Pancreas (tissue), 10 donors: Measurements from ENCODE around the gene NHSL1. TPM values are rescaled to one million over a fixed set of nuclear protein-coding genes. Genes with fewer than 3 reads are reported as not detected.
A peak's percentile ranks its signal among the peaks of the same experiment; 100 is the strongest.

ENCODE experiments used
- ATAC-seq, 4 donors: fragments of 200-7000 bp; cut with Tn5 transposase; one replicate each; pipeline versions ENCODE4 v1.8.0 to v1.9.1; 2020; ENCODE audit warnings: mild to moderate bottlenecking in 4 of 4, moderate library complexity in 4 of 4
- DNase-seq, 6 donors: peaks; one replicate each; pipeline ENCODE4 v3.0.0-alpha.2; 2020
- FAIRE-seq: peaks from 2 replicates; lab custom pipeline; 2012; peaks lifted over from hg19 to GRCh38; lab: Jason Lieb, UNC
- H3K27ac ChIP-seq, 4 donors: fragments of 200-600 bp; sonication (generic); 1 replicate in 3 of 4; 2 replicates in 1 of 4; pipeline versions ENCODE4 v1.5.0 to v1.8.0; 2020
- H3K27me3 ChIP-seq, 4 donors: fragments of 200-600 bp; one replicate each; pipeline ENCODE4 v1.8.0; 2021
- H3K36me3 ChIP-seq, 3 donors: fragments of 200-600 bp; sonication (generic) in 1 of 3; one replicate each; pipeline versions ENCODE4 v1.5.0 to v1.8.0; 2020 to 2021
- H3K4me1 ChIP-seq, 3 donors: fragments of 200-600 bp; one replicate each; pipeline ENCODE4 v1.8.0; 2021
- H3K4me3 ChIP-seq, 4 donors: fragments of 200-600 bp; sonication (generic) in 2 of 4; one replicate each; pipeline versions ENCODE4 v1.5.0 to v1.8.0; 2020 to 2021
- H3K9me3 ChIP-seq, 4 donors: fragments of 200-600 bp; one replicate each; pipeline ENCODE4 v1.8.0; 2021
- CTCF ChIP-seq, 4 donors: fragments of 200-600 bp; sonication (generic) in 3 of 4; IDR thresholded peaks; one replicate each; pipeline versions ENCODE4 v1.5.0 to v1.8.0; 2021; ENCODE audit warnings: antibody characterized with exemption in 4 of 4
- WGBS, 2 donors: extraction: QIAGEN DNeasy Blood & Tissue Kit; methylation state at CpG; one replicate each; pipeline ENCODE4 v1.1.7; 2013; 5-methylcytosine and 5-hydroxymethylcytosine counted together
- intact Hi-C, 3 donors: fragments of 100-400 bp; cut with DNase I; formaldehyde crosslinking; loops; one replicate each; pipeline versions ENCODE4 v1.11.1 to v1.14.2; 2022
- polyA plus RNA-seq, 2 donors: library from polyadenylated mRNA; stranded (reverse); fragments of 200-250 nt; gene quantifications; one replicate each; pipeline ENCODE4 v1.2.3, GENCODE V29; 2013
- total RNA-seq, 6 donors: library from RNA; stranded (reverse); fragmentation: NEBNext Ultra II Directional in 4 of 6; extraction: Animal tissue kit (Norgen Biotek cat#: 25700) in 4 of 6; gene quantifications; one replicate each; pipeline versions ENCODE4 v1.2.1 to v1.2.4, GENCODE V29; 2021 to 2023
- donor health status: healthy with polysubstance abuse.
- donor health status: DM: no; HTN: no; CAD: no; lungs with moderate emphysema.
- donor health status: DM: no; HTN: no; CAD: no.
- donor health status: control.
- donor health status: control.
- donor health status: Bipolar disorder and iron deficiency.
- donor health status: DM: yes; HTN: yes; CAD: no.
- donor health status: DM: no; HTN: no; CAD: no.
- donor health status: DM: no; HTN: no; CAD: no.
- donor health status: DM: yes; HTN: yes; CAD: no.

The NHSL1 gene
- total and polyA plus RNA-seq, 8 donors: 3.5 to 16.3 (median 8.9) TPM

- intact Hi-C loops: no loop called here
- Histone ChIP-seq H3K4me3 (peak within 1 kb of the TSS; percentile 74 to 86 (median 79)), H3K27me3 (no peaks in the 10 kb centered on the region), H3K36me3 (peaks cover 0 to 26% (median 6%) of the 10 kb centered on the region in 3 donors), H3K4me1 (peaks cover 0 to 11% (median 7%) of the 10 kb centered on the region in 3 donors), H3K9me3 (no peaks in the 10 kb centered on the region), H3K27ac (peak within 1 kb of the TSS; percentile 84 to 95 (median 92))
- peak; percentile 92 to 95 (median 94) for ATAC-seq
- WGBS, 2 donors: 1% methylated on average over 84 to 92 of the region's 92 CpGs
- DNase-seq: peak; percentile 96 to 99 (median 98)
- FAIRE-seq: no peak
- TF ChIP-seq CTCF (IDR thresholded peaks at IDR 0.05): peak in 3 of 4 donors; percentile 14 to 53 (median 44)
Observed at GRCh38 chr6:138403801-138404665, 95.3 kb downstream of the NHSL1 start, which contains the start of gene HEBP2. HEBP2 (plus strand) TSS chr6:138404223; CDS start chr6:138404496, 273 bp downstream.

- FAIRE-seq (no peak), DNase-seq (peak; percentile 37 to 81 (median 50)), ATAC-seq (peak; percentile 26 to 57 (median 40))
- TF ChIP-seq CTCF (IDR thresholded peaks at IDR 0.05): no peak
- Histone ChIP-seq H3K4me3 (peak overlapping the region; percentile 74 to 86 (median 79)), H3K36me3 (peaks cover 0 to 19% (median 6%) of the 10 kb centered on the region in 3 donors), H3K27ac (peak overlapping the region; percentile 84 to 95 (median 92)), H3K4me1 (peaks cover 0 to 11% (median 7%) of the 10 kb centered on the region in 3 donors), H3K27me3 (no peaks in the 10 kb centered on the region), H3K9me3 (no peaks in the 10 kb centered on the region)
- intact Hi-C loops: no loop called here
- WGBS, 2 donors: 0 to 1% methylated on average over 30 of the region's 30 CpGs
Observed at GRCh38 chr6:138403324-138403800, 95.9 kb downstream of the NHSL1 start.

- Histone ChIP-seq H3K4me1 (peaks cover 0 to 11% (median 7%) of the 10 kb centered on the region in 3 donors), H3K9me3 (no peaks in the 10 kb centered on the region), H3K27me3 (no peaks in the 10 kb centered on the region), H3K27ac (peak overlapping the region in 1 of 4 donors; percentile 84), H3K36me3 (peaks cover 0 to 14% (median 6%) of the 10 kb centered on the region in 3 donors), H3K4me3 (peak overlapping the region in 2 of 4 donors; percentile 79 to 86)
- FAIRE-seq (no peak), ATAC-seq (no peak), DNase-seq (no peak)
- 91 to 92% methylated on average over 8 of the region's 8 CpGs for WGBS, 2 donors
- TF ChIP-seq CTCF (IDR thresholded peaks at IDR 0.05): no peak
- intact Hi-C loops: no loop called here
Observed at GRCh38 chr6:138402838-138403187, 96.5 kb downstream of the NHSL1 start.

- Histone ChIP-seq H3K4me1 (peaks cover 0 to 11% (median 7%) of the 10 kb centered on the region in 3 donors), H3K27me3 (no peaks in the 10 kb centered on the region), H3K9me3 (no peaks in the 10 kb centered on the region), H3K4me3 (no peak overlapping the region), H3K36me3 (peaks cover 0 to 7% (median 4%) of the 10 kb centered on the region in 3 donors), H3K27ac (no peak overlapping the region)
- 93% methylated on average over 14 of the region's 14 CpGs for WGBS, 2 donors
- peak in 1 of 6 donors; percentile 51 for DNase-seq
- intact Hi-C loops: no loop called here
- no peak for FAIRE-seq
- TF ChIP-seq CTCF (IDR thresholded peaks at IDR 0.05): no peak
- ATAC-seq: no peak
Observed at GRCh38 chr6:138401960-138402837, 97.1 kb downstream of the NHSL1 start.
